ENCODE data around the gene POU4F3.

- TF ChIP-seq CTCF (IDR thresholded peaks at IDR 0.05) (no peak), EP300 (IDR thresholded peaks at IDR 0.05) (no peak), POLR2AphosphoS5 (IDR thresholded peaks at IDR 0.05) (no peak), POLR2A (IDR thresholded peaks at IDR 0.05) (no peak)
Observed at GRCh38 chr5:146302406-146302805, 36.2 kb upstream of the POU4F3 start.
